Mucosa of gallbladder (tissue), 1 donor: ENCODE measurements around the gene WDR86. TPM values are rescaled to one million over a fixed set of nuclear protein-coding genes. Genes with fewer than 3 reads are reported as not detected.
A peak's percentile ranks its signal among the peaks of the same experiment; 100 is the strongest.

Experiments
- DNase-seq: peaks from one replicate; pipeline ENCODE4 v3.0.0-alpha.2; 2020; ENCODE audit warnings: low spot score
- total RNA-seq: library from RNA; stranded (reverse); gene quantifications from one replicate; pipeline ENCODE4 v1.2.1, GENCODE V29; 2021
- donor health status: DM: no; HTN: no; CAD: no.

The WDR86 gene
- total RNA-seq, 1 donor from 2014 or later, result 2.9 TPM

DNA sequence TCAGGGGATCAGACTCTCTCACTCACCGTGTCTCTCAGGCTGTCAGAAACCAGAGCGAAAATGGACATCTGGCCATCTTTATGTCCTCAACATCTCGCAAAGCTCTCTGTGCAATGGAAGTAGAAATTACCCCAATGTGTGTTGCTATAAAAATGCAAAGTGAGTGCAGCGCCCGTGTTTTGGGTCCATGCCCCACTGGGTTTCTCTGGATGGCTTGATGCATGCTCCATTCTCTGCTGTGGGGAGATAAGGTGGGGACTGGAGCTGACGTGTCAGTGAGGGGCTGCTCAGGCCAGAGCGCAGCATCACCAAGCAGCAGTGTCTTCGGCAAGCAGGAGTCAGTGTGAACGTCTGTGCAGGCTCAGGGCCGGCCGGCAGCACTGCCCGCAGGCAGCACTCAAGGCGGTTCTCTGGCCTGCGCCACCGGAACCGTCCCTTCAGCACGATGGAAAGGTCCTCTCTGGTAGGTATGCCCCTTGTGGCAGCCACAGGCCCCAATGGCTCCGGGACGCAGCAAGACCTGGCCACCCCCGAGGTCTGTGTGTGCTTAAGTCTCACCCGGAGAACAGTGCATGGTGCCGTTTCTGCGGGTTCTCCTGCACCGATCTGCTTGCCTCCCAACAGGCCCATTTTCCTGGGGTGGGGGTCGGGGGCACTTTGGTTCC, 30.2 kb downstream of the WDR86 start:
- DNase-seq, result no peak

DNA sequence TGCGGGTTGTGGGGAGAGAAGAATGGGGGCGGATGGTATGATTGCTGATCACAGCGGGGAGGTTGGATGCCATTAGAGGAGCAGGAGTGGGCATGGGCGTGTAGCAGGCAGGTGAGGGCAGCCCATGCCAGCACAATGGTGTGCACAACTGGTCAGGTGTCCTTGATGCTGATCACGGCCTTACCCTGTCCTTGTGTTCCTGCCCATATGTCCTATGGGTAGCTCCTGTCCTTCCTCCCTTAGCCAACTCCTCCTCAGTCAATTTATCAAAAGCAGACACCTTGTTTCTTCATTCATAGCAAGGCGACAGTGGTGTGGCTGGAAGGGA, 30.7 kb downstream of the WDR86 start:
- DNase-seq, result no peak

DNA sequence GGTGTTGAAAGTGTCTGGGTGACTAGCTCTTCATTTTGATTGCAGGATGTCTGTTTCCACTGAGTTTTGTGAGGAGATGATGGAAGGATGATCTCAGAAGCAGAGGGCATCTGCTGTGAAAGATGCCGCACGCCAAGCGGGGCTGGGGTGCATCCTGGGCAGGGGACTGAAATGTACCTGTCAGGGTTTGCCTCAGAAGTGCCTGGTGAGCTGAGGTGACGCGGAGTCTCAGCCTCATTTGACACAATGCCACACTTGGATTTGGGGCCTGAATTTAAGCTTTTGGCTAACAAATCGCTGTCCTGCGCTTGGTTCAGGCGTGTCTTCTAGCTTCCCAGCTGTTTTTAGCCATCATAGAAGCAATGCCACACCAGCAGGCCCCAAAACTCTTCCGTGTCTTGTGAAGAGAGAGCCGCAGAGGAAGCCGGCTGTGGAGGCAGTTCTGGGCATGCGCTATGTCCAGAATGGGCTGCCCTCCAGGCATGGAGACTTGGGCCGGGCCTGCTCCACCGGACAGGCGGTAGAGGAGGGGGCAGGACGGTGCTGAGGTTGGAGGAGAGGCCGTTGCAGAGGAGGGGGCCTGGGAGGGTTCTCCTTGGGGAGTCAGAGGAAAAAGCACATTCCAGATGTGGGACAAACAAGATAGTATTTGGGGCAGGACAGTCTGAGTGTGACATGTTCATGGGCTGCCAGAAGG, 31.2 kb downstream of the WDR86 start:
- DNase-seq, result no peak

DNA sequence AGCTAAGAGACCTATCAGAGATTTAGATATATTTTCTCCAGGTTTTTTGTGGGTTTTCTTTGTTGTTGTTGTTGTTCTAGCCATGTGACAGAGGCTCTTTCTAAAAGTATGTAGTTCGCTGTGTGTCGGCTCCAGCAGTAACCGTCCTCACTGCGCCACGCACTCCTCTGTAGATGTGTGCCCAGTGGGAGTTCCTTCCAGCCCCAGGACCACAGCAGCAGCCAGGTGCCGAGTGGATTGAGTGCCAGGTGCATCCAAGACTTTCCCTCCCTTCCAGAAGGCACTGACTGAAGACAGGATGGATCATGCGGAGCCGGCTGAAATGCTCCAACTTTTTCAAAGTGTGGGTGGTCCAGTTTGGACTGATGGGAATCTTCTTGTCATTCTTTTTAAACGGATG, 31.8 kb downstream of the WDR86 start:
- no peak for DNase-seq

DNA sequence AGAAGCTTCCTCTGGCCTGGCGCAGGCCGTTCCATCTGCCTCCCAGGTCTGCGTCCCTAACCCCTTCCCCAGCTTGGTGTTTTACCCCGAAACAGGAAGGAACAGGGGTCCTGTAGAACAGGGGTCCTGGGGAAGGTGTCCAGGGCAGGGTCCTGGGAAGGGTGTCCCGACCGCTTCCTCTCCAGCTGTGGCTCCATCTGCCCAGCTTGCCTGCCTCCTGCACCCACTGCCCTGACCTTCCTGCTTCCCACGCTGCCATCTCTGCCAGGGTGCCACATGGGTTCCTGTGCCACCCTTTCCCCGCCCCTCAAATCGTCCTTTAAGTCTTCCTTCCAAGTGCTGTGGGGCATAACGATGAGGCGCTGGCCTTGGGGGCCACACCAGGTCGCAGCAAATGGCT, 32.4 kb downstream of the WDR86 start:
- no peak for DNase-seq

DNA sequence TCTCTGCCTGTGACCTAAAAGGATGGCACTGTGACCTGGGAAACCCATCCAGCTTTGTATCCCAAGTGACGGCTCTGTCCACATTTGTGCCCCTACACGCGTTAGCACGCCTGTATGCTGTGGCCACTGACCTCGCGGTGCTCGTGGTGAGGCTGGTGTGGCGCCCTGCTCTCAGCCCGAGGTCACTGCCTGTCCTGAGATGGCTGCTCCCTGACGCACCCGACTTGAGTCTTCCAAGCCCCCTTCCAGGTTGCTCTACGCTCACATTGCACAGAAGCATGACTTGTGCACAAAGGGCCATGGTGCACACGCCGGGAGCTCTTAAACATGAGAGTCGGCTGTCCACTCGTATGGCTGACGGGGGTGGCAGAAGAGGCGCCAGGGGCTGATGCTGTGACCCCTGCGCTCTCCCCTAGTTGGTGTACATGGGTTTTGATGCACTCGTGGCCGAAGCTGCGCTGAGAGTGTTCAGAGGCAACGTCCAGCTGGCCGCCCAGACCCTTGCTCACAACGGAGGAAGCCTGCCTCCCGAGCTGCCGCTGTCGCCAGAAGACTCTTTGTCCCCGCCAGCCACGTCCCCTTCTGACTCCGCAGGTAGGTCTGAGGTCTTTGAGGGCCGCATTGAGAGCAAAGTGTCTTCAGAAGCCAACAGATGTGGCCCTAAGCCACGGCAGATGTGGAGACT, 33.5 kb downstream of the WDR86 start:
- no peak for DNase-seq

DNA sequence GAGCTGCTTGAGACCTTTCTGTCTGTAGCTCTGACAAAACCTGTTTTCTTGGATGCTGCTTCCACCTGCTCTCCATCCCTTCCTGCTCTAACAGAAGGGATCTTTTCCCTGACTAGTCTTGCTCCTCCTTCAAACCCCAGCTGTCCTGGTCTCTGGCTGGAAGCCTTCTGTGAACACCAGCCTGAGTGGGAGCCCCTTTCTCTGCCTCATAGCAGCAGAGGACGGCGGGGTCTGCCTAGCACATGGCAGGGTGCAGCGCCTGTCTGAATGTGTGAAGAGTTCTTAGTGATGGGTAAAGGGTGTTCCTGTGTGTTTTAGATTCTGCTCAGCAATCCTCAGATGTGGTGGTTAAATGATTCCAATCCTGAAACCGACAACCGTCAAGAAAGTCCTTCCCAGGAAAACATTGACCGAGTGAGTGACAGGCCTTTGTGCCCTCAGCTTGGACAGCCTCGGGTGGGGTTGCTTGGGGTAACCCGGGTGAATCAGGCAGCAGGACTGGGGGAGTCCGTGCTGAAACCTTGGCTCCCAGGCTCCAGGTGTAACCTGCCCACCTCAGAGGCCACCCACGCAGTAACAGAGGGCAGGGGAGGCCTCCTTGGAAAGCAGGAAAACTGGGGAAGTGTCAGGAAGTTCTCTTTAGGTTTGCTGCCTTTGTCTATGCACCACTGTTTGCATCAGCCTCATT, 34.2 kb downstream of the WDR86 start:
- DNase-seq, result no peak

DNA sequence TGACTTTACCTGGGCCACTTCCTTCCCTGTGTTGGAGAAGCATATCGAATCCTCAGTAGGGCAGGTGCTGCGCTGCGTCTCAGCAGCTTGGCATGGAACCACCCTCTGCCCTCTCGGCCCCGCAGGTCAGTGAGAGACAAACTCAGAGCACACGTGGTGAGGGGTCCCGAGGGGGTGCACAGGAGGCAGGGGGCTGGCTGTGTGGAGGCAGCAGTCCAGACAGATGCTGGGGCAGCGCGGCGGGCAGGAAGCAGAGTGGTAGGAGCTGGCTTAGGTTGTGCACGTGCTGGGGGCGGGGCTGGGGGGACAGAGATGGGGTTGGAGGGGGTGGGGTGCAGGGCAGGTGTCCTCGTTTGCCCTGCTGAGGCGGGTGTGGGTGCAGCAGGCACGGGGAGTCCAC, 35.1 kb downstream of the WDR86 start:
- DNase-seq, result no peak

DNA sequence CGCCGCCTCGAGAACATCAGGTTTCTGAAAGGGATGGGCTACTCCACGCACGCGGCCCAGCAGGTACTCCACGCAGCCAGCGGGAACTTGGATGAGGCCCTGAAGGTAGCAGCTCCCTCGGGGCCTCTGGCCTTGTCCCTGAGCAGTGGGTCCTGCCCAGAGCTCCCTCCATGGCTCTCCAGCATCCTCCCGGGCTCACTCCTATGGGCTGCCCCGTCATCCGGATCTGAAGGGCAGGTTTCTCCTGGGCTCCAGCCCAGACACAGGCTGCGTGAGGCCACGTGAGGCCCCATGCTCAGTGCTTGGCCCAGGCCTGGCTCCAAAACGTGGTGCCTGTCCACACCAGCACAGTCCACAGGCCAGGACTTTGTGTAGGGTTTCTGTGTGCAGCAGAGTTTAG, 35.7 kb downstream of the WDR86 start:
- DNase-seq, result no peak

DNA sequence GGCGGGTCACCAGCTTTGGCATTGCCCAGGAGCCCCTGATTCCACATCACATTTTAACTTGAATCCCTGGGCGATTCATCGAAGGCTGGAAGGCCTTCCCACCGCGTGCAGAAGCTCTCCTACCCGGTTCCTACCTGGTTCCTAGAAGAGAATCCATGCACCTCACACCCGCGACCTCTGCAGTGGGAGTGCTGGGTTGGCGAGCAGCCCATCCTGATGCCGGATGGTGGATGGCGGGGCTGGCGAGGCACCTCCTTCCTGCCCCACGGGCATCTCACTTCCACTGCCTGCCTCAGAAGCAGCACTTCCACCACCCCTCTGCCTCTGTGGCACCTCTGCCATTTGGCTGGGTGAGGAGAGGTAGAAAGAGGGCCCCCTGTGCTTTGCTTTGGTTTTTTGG, 36.2 kb downstream of the WDR86 start:
- DNase-seq, result no peak

DNA sequence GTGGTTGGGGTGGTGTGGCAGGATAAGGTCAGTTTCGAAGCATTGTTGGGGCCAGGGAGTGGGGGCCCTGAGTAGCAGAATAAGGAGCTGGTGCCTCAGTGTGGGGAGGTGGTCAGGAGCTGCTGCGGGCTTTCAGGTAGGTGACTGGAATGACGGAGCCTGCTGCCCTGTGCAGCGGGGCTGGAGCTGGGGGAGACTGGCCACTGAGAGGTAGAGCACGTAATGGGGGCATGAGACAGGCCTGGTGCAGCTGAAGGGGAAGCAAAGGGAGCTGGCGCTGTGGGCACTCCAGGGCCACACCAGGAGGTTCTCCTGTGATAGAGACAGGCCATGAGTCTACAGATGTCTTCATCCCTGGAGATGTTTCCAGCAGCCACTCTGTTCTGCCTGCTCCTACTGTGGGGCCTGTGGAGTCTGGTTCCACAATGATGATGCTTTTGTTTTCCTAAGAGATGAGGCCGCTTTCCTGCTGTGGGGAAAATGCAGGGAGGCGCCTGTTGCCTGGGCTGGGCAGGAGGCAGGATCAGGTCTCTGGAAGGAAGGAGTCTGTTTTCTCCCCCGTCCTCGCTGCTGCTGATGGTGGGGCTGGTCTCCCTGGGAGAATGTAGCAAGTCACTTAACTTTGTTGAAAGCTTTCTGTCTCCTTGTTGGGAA, 37.1 kb downstream of the WDR86 start:
- no peak for DNase-seq

DNA sequence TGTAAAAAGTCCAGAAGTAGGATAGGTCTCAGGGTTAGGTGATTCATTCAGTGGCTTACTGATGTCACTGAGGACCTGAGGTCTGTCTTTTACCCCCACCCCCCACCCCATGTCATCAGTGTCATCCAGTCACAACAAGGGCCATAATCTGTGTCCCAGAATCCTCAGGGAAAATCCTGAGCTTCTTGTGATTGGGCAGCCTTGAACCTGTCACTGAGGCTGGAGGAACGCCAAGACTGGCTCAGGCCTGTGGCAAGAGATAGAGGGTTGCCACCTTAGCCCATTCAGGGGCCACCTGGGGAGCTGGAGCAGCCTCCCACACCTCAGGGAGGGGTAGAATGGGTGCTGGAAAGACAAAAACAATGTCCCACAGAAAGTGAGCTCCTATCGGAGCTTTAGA, 38.6 kb downstream of the WDR86 start:
- DNase-seq, result no peak

DNA sequence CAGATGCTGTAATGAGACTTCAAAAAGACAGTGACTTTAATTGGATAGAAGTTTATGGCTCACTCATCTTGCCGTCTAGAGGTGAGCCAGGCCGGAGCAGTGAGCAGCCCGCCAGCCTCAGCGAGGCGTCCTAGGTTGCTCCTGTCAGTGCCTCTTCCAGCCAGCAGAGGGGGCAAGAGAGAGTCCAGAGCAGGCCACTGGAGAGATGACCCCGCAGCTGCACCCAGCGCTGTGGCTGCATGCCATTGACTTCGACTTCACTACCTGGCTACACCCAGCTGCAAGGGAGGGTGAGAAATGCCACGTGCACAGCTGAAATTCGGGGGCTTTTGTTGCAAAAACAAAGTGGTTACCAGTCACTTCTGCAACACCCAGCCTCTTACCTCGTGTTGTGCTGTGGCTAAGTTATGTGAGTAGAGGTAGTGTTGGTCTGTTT, 41.7 kb downstream of the WDR86 start:
- DNase-seq, result peak; percentile 88

DNA sequence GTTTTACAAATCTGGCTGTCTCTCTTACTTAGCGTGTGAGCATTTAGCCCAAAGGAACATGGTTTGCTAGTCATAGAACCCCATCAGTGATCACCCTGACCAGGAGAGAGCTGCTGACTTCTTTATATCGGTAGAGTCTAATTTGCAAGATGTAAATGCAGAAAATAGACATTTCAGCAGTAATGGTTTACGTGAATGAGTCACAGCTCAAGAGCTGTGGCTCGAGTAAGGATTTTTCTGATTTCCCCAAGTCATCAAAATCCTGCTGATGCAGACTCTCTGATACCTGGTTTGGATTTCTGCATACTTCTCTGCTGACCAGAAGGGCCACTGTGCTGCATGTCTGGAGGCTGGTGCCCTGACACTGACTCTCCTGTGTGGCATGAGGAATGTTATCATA, 42.6 kb downstream of the WDR86 start:
- DNase-seq, result no peak

DNA sequence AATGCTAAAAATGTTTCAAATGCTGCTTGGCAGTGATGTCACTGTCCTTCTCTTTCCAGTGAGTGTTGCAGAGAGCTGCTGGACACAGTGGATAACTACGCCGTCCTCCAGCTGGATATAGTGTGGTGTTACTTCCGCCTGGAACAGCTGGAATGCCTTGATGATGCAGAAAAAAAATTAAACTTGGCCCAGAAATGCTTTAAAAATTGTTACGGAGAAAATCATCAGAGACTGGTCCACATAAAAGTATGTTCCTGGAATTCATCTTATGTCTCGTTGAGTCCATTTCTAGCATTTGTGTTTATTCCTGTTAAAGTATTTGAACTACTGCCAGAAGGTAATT, 43.0 kb downstream of the WDR86 start:
- no peak for DNase-seq

DNA sequence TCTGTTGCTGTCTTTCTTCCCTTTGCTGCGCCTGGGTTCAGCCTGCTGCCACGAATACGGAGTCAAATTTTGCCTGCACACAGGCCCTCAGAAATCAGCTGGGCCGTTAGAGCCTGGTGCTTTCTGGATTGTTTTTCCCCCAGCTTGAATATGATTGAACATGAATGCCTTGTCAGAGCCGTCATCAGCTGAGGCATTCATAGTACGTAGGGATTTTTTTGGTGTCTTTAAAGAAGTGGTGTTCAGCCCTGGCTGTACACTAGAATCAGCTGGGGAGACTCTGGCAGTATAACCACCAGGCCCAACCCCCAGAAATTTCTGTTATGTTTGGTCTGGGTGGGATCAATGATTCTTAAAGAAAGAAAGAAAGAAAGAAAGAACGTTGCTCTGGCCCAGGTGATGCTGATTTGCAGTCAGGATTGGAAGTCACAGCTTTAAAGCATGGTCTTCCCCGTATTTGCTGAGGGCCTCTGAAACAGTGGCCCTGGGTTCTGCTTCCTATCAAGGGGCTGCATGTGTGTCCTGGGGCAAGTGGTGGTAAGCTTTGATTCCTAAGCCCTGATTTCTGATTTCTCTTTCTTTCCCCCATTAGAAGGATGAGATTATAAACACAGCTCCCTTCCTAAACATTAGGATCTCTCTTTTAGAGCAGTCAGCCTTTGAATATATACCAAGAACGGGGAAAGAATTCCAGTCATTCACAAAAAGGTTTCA, 43.5 kb downstream of the WDR86 start:
- no peak for DNase-seq

DNA sequence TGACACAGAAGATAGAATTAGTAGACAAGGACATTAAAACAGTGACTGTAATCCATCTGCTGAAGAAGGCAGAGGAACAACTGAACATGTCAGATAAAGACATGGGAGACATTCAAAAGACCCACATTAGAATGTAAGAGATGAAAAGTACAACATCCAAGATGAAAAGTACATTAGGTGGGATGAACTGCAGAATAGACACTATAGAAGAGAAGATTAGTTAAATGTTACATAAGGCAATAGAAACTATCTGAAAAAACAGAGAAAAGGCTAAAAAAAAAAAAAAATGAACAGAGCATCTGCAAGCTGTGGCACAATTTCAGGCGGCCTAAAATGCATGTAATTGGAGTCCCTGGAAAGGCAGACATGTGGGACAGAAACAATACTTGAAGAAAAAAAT, 46.7 kb downstream of the WDR86 start:
- no peak for DNase-seq

DNA sequence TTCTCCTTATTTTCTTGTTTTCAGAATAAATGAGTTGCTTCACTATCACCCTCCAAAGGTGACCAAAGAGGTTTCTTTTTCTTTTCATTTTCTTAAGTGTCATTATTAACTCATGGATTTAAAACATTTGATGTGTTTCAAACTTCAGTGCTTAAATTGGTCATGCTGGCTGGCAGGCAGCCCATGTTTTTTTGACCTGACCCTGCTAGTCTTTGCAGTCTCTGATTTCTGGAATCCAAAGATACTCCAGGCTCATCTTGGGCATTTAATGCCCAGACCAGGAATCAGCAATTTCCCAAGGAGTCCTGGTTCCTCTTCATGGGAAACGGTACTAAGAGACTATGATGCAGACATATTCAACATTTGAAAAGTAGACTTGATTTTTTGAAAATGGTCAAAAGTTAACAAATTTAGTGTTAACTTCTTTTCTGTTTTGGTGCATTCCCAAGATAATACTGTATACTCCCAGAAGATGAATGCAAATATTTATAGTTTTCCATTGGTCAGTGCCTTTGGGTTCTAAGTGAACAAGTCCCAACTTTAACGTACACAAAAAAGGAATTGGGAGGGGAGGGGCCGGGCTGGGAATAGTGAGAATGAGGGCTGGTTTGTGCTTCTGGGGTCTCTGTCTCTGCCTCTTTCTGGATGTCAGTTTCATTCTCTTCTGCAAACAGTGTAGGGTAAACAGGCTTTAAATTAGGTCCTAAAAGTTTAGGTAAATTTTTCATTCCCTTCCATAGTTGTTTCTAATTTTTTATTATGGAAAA, 48.5 kb downstream of the WDR86 start:
- DNase-seq, result no peak

DNA sequence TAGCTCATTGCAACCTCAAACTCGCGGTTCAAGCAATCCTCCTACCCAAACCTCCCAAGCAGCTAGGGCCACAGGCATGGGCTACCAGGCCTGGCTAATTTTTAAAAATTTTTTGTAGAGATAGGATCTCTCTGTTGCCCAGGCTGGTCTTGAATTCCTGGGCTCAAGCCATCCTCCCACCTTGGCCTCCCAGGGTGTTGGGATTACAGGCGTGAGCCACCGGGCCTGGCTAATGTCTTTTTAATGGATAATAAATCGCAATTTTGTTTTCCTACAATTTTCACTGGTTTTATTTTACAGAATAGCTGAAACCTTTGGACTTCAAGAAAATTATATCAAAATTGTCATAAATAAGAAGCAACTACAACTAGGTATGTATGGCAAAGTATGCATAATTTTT, 57.3 kb downstream of the WDR86 start:
- no peak for DNase-seq

DNA sequence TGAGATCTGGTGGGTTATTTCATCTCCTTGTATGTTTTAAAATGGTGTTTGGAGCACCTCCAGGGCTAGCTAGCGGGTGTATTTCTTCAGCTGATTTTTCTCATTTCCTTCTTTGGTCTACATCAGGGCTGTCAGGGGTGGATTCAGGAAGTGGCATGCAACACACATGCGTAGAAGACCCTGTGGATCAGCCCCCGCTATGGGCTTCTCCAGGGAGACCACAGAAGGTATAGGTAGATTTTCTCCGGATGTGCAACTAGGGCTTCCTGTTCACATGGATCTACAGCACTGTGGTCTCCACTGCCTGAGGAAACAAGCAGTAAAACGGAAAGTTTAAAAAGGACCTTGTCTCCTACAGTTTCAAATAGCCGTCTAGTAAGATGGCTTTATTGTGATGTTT, 57.9 kb downstream of the WDR86 start:
- peak; percentile 19 for DNase-seq

DNA sequence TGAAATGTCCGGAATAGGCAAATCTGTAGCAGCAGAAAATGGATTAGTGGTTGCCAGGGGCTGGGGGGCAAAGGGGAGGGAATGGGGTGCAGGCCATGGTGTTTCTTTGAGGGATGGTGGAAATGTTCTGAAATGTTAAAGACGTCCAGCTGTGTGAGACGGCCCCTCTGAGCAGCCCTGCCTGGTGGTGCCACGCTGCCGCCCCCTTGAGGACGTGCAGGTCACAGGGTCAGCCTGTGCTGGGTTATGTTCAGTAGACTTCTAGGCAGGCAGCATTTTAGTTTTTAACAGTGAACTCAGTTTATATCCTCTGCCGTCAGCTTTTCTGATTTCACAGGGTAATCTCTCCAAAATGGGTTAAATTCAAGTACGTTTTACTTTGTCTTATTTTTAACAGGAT, 58.8 kb downstream of the WDR86 start:
- DNase-seq, result no peak
